Neutrophil (primary cell): ENCODE measurements around the gene HS3ST6.
"Not testable (repeated sequence)": the region's sequence is repeated elsewhere in the genome, so short reads cannot be mapped to it uniquely, and the experiment has no call there.

Experiments
- H3K27ac ChIP-seq: fragments of 200-600 bp; sonication (generic); 2 replicates; pipeline ENCODE4 v1.5.1; 2016; ENCODE audit warnings: mild to moderate bottlenecking, moderate library complexity
- H3K27me3 ChIP-seq: fragments of 200-600 bp; sonication (generic); 2 replicates; pipeline ENCODE4 v1.6.0; 2016; ENCODE audit warnings: mild to moderate bottlenecking
- H3K36me3 ChIP-seq: fragments of 200-600 bp; sonication (generic); 2 replicates; pipeline ENCODE4 v1.5.1; 2017
- H3K4me1 ChIP-seq, 2 experiments: fragments of 200-600 bp in 1 of 2; sonication (generic) in 1 of 2; 1 replicate in 1 of 2; 2 replicates in 1 of 2; pipeline versions ENCODE4 v1.5.1 to v1.6.1; 2013 to 2016; ENCODE audit warnings: low read depth in 1 of 2, low read length in 1 of 2, mild to moderate bottlenecking in 1 of 2, moderate library complexity in 1 of 2; ENCODE audit not compliant: control insufficient read depth in 1 of 2, insufficient read depth in 1 of 2
- H3K4me3 ChIP-seq, 2 experiments: fragments of 200-600 bp in 1 of 2; sonication (generic) in 1 of 2; 1 replicate in 1 of 2; 2 replicates in 1 of 2; pipeline ENCODE4 v1.5.1; 2013 to 2016; ENCODE audit warnings: low read depth in 1 of 2, low read length in 1 of 2, mild to moderate bottlenecking in 1 of 2, moderate library complexity in 1 of 2
- H3K9me3 ChIP-seq: fragments of 200-600 bp; sonication (generic); 2 replicates; pipeline ENCODE4 v1.5.1; 2016
- CTCF ChIP-seq: fragments of 200-600 bp; sonication (generic); IDR thresholded peaks from 2 replicates; pipeline ENCODE4 v1.5.1; 2016; ENCODE audit warnings: antibody characterized with exemption

The HS3ST6 gene

DNA sequence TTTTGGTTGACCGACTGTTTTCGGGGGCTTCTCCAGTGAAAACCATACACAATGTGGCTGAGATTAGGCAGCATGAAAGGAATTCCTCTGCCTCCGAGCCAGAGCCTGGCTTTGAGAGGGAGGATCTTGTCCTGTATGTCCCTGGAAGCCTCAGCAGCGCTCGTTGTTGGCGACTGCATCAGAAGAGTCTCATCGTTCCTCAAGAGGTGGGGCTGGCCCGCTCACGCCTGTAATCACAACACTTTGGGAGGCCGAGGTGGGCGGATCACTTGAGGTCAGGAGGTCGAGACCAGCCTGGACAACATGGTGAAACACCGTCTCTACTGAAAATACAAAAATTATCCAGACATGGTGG, 15.0 kb downstream of the HS3ST6 start:
- TF ChIP-seq CTCF = no peak
- H3K36me3 ChIP-seq = no peaks in the 10 kb centered on the region
- no peak overlapping the region for H3K27ac ChIP-seq
- no peaks in the 10 kb centered on the region for H3K9me3 ChIP-seq
- H3K27me3 ChIP-seq = peaks cover 68% of the 10 kb centered on the region
- no peaks in the 10 kb centered on the region for H3K4me1 ChIP-seq
- H3K4me3 ChIP-seq = no peak overlapping the region

GRCh38 chr16:1902547-1903219, 15.5 kb downstream of the HS3ST6 start:
- Histone ChIP-seq H3K27ac (no peak overlapping the region), H3K4me1 (no peaks in the 10 kb centered on the region), H3K27me3 (peaks cover 68% of the 10 kb centered on the region), H3K4me3 (no peak overlapping the region), H3K36me3 (no peaks in the 10 kb centered on the region), H3K9me3 (no peaks in the 10 kb centered on the region)
- TF ChIP-seq CTCF = no peak

GRCh38 chr16:1900452-1900774, 17.8 kb downstream of the HS3ST6 start:
- Histone ChIP-seq H3K4me1 (no peaks in the 10 kb centered on the region), H3K9me3 (no peaks in the 10 kb centered on the region), H3K36me3 (no peaks in the 10 kb centered on the region), H3K4me3 (no peak overlapping the region), H3K27ac (no peak overlapping the region), H3K27me3 (peaks cover 63% of the 10 kb centered on the region)
- TF ChIP-seq CTCF = no peak

DNA sequence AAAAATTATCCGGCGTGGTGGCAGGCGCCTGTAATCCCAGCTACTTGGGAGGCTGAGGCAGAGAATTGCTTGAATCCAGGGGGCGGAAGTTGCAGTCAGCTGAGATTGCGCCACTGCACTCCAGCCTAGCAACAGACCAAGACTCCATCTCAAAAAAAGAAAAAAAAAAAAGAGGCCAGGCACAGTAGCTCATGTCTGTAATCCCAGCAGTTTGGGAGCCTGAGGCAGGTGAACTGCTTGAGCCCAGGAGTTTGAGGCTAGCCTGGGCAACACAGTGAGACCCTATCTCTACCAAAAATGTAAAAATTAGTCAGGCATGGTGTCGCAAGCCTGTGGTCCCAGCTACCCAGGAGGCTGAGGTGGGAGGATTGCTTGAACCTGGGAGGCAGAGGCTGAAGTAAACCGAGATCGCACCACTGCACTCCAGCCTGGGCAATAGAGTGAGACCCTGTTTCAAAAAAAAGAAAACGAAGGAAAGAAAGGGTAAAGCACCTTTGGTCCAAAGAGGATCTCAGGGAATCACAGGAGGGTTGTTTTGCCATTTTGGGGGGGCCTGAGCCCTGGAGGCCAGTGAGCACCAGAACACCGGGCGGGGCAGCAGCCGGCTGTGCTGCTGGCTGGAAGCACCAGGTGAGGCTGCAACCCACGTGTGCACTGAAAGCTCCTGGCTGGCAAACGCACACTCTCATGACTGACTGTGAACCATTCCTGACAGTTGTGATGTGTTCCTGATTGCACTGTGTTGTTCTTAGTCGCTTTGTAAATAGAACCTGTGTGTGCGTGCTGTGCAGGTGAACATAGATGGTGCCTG, 18.4 kb downstream of the HS3ST6 start:
- no peak for TF ChIP-seq CTCF
- Histone ChIP-seq H3K27ac (no peak overlapping the region), H3K4me3 (no peak overlapping the region), H3K27me3 (peaks cover 58% of the 10 kb centered on the region), H3K36me3 (no peaks in the 10 kb centered on the region), H3K4me1 (no peaks in the 10 kb centered on the region), H3K9me3 (no peaks in the 10 kb centered on the region)

- H3K4me1 ChIP-seq, H3K27ac ChIP-seq, H3K9me3 ChIP-seq, H3K36me3 ChIP-seq, H3K4me3 ChIP-seq: not testable (repeated sequence)
- peaks cover 62% of the 10 kb centered on the region for H3K27me3 ChIP-seq
Measured at GRCh38 chr16:1897692-1898091, 20.5 kb downstream of the HS3ST6 start.

GRCh38 chr16:1895949-1896675, 22.1 kb downstream of the HS3ST6 start:
- H3K9me3 ChIP-seq = no peaks in the 10 kb centered on the region
- H3K27ac ChIP-seq = no peak overlapping the region
- no peak overlapping the region for H3K4me3 ChIP-seq
- H3K4me1 ChIP-seq = no peaks in the 10 kb centered on the region
- H3K27me3 ChIP-seq = peaks cover 74% of the 10 kb centered on the region
- no peaks in the 10 kb centered on the region for H3K36me3 ChIP-seq
- TF ChIP-seq CTCF = no peak
